ENCODE measurements around the gene TVP23A.

DNA sequence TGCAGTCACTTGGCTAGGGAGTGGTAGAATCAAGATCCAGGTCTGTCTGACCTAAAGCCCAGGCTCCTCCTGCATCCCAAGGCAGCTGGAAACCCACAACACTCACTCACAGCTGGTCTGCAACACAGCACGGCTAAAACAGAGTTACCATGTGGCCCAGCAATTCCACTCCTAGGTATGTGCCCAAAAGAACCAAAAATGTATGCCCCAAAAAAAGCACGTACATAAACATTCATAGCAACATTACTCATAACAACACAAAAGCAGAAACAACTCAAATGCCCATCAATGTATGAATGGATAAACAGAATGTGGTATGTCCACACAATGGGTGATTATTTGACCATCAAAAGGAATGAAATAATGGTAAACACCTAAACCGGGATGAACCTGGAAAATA, 8.9 kb downstream of the TVP23A start:
- TF ChIP-seq ZNF24 (tag by site-specific recombination; IDR thresholded peaks at IDR 0.05) (no peak), ZNF23 (tag by site-specific recombination; IDR thresholded peaks at IDR 0.05; ENCODE audit: borderline replicate concordance) (no peak)

Data from HEK293 (cell line).